Stimulated activated CD4-positive, alpha-beta T cell treated with anti-CD3 and anti-CD28 coated beads, TNF-alpha, amount 100 ng/mL, for 1 hour (primary cell): ENCODE data around the gene MRTFA.
"Not testable (repeated sequence)": the region's sequence is repeated elsewhere in the genome, so short reads cannot be mapped to it uniquely, and the experiment has no call there.

Experiments
- DNase-seq, 3 donors: peaks; one replicate each; pipeline ENCODE4 v3.0.0-alpha.2; 2020; ENCODE audit warnings: low read depth in 3 of 3, low spot score in 1 of 3

Gene MRTFA

DNA sequence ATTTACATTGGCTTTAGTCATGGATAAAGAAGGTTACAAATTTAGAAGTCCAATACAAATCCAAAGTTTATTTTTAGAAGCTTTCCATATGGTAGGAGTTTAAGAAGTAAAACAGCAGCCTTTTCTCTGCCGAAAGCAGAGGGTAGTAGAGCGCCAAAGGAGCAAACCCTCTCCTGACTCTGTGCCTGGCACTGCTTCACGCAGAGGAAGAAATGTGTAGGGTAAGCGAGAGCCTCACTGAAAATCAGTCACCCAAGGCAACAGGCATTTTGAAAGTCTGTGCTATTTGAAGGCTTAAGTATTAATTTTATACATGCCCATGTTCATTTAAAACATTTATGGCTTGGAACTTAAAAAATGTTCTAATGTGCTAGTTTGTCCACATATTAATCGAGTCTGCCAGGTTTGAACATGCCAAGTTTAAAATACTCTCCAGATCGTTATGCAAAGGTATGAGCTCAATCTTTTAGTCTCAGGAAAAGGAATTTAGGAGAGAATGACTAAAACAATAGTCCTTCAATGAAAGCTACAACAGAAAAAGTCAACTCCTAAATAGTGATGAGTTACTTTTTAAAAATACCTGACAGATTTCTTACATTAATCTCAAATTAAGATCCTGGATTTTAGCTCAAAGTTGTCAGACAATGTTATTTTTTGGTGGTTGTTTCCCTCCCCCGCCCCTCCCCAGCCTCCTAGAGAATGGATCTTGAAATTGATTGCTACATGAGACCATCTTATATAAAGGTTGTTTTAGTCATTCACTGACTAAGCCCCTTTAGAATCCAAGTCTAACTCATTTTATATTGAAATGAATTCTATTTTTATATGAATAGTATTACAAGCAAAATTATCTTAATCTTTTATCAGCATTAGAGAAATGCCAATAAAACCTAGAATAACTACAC lies 38.7 kb downstream of the MRTFA start:
- DNase-seq: no peak

DNA sequence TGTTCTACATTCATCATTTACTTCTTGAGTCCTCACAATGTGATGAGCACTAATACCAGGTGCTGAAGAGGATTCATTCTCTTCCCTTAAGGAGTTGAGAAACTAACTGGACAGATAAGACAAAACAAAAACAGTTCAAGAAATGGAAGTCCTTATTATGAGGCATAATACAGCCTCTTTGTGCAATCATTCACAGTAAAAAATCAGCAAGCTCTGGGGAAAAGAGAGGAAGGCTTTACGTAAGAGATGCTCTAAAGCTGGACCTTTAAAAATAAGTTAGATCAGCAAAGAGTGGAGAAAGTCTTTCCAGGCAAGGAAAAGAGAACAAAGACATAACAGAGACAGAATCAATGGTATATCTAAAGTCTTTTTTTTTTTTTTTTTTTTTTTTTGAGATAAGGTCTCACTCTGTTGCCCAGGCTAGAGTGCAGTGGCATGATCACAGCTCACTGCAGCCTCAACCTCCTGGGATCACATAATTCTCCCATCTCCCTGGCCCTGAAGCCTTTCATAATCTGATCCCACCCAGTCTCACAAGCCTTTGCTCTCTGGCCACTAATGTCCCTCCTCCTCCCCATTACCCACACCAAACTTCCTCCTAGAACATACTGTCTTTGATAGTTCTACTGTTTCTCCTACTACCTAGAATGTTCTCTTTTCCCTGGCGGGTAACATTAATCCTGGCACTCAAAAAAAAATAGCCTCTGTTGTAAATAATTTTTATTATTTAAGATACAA lies 40.9 kb downstream of the MRTFA start:
- no peak for DNase-seq

DNA sequence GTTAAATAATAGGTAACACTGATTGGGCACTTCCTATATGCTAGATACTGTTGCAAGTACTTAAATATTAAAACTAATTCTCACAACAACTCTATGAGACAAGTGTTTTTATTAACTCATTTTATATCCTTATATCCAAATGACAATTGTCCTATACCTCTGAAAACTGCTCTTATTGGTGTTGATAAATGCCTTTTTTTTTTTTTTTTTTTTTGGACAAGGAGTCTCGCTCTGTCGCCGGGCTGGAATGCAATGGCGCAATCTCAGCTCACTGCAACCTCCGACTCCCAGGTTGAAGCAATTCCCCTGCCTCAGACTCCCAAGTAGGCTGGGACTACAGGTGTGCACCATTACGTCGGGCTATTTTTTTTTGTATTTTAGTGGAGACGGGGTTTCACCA lies 41.6 kb downstream of the MRTFA start:
- DNase-seq: no peak

DNA sequence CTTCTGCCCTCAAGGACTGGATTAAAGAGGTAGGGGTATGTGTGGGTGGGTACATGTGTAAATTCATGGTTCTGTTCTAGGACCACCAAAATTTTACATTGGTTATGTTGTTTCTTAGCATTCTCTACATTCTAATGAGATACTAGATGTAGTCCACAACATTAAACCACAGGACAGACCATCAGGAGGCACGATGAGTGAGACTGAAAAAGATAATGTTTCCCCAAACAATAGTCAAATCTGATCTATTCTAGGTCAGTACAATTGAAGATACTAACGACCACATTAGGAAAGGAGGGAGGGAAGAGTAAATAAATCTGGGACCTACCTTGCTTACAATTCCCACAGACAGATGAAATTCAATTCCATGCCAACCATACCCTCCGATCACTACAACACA lies 42.2 kb downstream of the MRTFA start:
- DNase-seq: no peak

GRCh38 chr22:40593460-40594273 lies 42.9 kb downstream of the MRTFA start:
- no peak for DNase-seq

DNA sequence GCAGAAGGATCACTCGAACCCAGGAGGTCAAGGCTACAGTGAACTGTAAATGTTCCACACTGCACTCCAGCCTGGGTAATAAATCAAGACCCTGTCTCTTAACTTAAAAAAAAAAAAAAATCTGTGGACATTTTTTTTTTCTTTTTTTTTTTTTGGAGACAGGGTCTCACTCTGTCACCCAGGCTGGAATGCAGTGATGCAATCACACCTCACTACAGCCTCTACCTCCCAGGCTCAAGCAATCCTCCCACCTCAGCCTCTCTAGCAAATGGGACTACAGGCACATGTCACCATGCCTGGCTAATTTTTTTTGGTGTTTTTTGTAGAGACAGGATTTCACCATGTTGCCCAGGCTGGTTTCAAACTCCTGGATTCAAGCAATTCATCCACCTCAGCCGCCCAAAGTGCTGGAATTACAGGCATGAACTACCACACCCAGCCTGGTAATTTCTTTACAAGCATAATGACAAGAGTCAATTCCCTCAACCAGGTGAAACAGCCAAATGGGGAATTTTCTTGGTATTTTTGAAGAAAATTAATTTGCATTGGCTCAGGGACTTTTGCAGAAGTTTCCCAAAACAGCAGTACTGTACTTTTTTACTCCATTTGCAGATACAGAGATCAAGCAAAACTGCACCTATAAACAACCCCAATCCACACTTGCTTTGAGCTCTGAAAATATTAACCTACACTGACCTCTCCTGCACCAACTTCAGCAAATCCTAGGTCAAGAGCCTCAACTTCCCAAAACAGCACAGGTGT lies 44.0 kb downstream of the MRTFA start:
- no peak for DNase-seq

DNA sequence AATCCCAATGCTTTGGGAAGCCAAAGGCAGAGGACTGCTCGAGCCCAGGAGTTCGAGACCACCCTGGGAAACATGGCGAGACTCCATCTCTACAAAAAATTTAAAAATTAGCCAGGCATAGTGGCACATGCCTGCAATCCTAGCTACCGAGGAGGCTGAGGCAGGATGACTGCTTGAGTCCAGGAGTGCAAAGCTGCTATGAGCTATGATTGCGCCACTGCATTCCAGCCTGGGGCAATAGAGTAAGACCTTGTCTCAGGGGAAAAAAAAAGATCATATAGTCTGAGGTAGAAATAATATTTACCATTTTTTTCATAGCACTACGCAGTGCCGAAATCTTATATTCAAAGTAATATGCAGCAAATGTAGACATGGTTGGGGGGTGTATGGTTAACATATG lies 47.8 kb downstream of the MRTFA start:
- no peak for DNase-seq

GRCh38 chr22:40586781-40587180 lies 49.7 kb downstream of the MRTFA start:
- DNase-seq: no peak

- no peak for DNase-seq
Measured at GRCh38 chr22:40585310-40585751, 51.2 kb downstream of the MRTFA start.

DNA sequence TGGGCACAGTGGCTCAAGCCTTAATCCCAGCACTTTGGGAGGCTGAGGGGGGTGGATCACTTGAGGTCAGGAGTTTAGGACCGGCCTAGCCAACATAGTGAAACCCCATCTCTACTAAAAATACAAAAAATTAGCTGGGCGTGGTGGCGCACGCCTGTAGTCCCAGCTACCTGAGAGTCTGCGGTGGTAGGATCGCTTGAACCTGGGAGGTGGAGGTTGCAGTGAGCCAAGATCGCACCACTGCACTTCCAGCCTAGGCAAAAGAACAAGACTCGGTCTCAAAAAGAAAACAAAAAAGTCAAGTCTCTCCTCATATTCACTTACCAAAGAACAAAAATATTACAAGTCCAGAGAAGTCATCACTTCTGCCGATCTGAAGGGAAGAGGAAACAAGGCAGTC lies 51.8 kb downstream of the MRTFA start:
- DNase-seq: not testable (repeated sequence)

DNA sequence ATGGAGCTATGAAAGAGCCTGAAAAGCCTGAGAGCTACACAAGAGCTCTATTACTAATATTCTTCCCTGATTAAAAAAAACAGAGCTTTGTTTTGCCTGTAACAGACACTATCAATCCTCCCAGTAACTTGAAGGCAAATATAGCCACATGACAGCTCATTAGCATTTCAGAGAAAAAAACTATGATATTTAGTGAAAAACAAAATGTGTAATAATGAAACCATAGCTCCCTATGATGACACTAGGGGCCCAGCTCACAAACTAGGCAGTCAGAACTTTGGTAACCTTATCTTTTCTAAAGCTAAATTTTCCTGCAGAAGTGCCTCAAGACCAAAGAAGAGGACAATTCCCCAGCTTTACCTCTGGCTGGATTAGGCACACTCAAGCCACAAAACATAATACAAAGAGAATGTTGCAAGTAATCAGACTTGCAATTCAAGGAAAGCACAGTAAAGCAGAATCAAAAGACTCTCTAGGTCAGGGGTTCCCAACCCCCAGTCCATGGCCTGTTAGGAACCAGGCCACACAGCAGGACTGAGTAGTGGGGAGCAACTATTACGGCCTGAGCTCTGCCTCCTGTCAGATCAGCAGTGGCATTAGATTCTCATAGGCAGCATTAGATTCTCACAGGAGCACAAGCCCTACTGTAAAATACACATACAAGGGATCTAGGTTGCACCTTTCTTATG lies 53.3 kb downstream of the MRTFA start:
- no peak for DNase-seq

- no peak for DNase-seq
Measured at GRCh38 chr22:40582063-40582462, 54.5 kb downstream of the MRTFA start.

DNA sequence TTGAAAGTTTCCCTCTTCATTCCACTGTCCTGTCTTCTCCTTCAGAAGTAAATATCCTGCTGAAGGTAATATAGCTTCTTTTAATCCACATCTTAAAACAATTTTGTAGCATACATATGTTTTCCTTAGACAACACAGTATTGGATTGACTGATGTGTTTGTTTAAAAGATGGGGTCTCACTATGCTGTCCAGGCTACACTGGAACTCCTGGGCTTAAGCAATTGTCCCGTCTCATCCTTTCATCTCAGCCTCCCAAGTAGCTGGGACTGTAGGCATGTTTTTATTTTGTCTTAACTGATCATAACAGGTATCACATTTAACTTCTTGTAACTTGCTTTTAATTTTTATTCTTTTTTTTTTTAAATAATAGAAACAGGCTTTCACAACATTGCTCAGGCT lies 55.9 kb downstream of the MRTFA start:
- DNase-seq: no peak

DNA sequence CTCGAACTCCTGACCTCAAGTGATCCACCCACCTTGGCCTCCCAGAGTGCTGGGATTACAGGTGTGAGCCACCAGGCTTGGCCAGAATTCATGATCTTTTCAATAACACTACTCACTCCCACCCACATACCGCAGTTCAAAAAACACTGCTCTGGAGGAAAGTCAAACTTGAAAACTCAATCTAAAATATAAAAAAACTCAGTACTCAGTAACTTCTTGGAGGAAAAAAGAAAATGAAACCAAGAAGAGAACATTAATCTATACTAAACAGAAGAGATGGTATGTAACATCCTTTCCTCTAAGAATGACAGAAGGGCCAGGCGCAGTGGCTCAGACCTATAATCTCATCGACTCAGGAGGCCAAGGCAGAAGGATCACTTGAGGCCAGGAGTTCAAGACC lies 58.3 kb downstream of the MRTFA start:
- DNase-seq: peak in 1 of 3 donors; percentile 7

- DNase-seq: no peak
Measured at GRCh38 chr22:40572976-40573375, 63.5 kb downstream of the MRTFA start.

GRCh38 chr22:40571887-40572286 lies 64.6 kb downstream of the MRTFA start:
- DNase-seq: no peak

GRCh38 chr22:40567626-40568328 lies 68.7 kb downstream of the MRTFA start:
- no peak for DNase-seq

- DNase-seq: no peak
Measured at GRCh38 chr22:40567106-40567505, 69.4 kb downstream of the MRTFA start.

GRCh38 chr22:40560994-40561515 lies 75.5 kb downstream of the MRTFA start:
- DNase-seq: no peak
